HEK293 (cell line): ENCODE measurements around the gene ZNF423.

Experiments
- CTCF ChIA-PET: fragments of 350-600 bp; formaldehyde crosslinking; extraction: SDS; loops from one replicate; lab custom pipeline; 2021; ENCODE audit warnings: antibody characterized with exemption; lab: Yijun Ruan, JAX
- POLR2A ChIA-PET: fragments of 300-600 bp; formaldehyde crosslinking; extraction: SDS; loops from one replicate; lab custom pipeline; 2020; ENCODE audit warnings: antibody characterized with exemption, inconsistent platforms; lab: Yijun Ruan, JAX
- H3K27ac ChIP-seq: fragments of 200-500 bp; sonication (Bioruptor generic); 2 replicates; pipeline ENCODE4 v1.5.1; 2014; ENCODE audit warnings: low read depth, low read length, control low read depth, inconsistent platforms; ENCODE audit errors: extremely low read depth
- H3K36me3 ChIP-seq, 2 experiments: fragments of 200-500 bp in 1 of 2; sonication (Bioruptor generic) in 1 of 2; 1 replicate in 1 of 2; 2 replicates in 1 of 2; pipeline ENCODE4 v1.5.1; 2014 to 2017; ENCODE audit warnings: inconsistent platforms in 2 of 2, low read length in 2 of 2; ENCODE audit not compliant: control insufficient read depth in 2 of 2, insufficient read depth in 1 of 2
- H3K4me1 ChIP-seq: fragments of 200-500 bp; sonication (Bioruptor generic); 2 replicates; pipeline ENCODE4 v1.5.1; 2014; ENCODE audit warnings: mild to moderate bottlenecking, low read length, inconsistent platforms; ENCODE audit not compliant: control insufficient read depth, insufficient read depth
- H3K4me3 ChIP-seq: 2 replicates; pipeline ENCODE4 v1.5.1; 2011; ENCODE audit warnings: low read depth, mild to moderate bottlenecking, control low read depth, low read length, moderate library complexity
- H3K9me3 ChIP-seq: fragments of 200-500 bp; sonication (Bioruptor generic); 2 replicates; pipeline ENCODE4 v1.5.1; 2014; ENCODE audit warnings: low read depth, low read length, inconsistent platforms; ENCODE audit not compliant: control insufficient read depth, insufficient read depth
- BCL11A ChIP-seq: fragments of 450-650 bp; formaldehyde crosslinking; IDR thresholded peaks from 2 replicates; pipeline ENCODE4 v1.5.1; 2016; ENCODE audit warnings: low read depth, missing biosample characterization, missing genetic modification characterization
- GLIS1 ChIP-seq: fragments of 450-650 bp; formaldehyde crosslinking; IDR thresholded peaks from 2 replicates; pipeline ENCODE4 v1.5.1; 2016; ENCODE audit warnings: missing biosample characterization, missing genetic modification characterization
- GLIS2 ChIP-seq: fragments of 450-650 bp; formaldehyde crosslinking; IDR thresholded peaks from 2 replicates; pipeline ENCODE4 v1.5.1; 2016; ENCODE audit warnings: missing biosample characterization, missing genetic modification characterization
- OVOL3 ChIP-seq: fragments of 450-650 bp; formaldehyde crosslinking; IDR thresholded peaks from 2 replicates; pipeline ENCODE4 v1.5.1; 2016; ENCODE audit warnings: missing biosample characterization, missing genetic modification characterization
- PATZ1 ChIP-seq: fragments of 450-650 bp; formaldehyde crosslinking; IDR thresholded peaks from 2 replicates; pipeline ENCODE4 v1.5.1; 2016; ENCODE audit warnings: missing biosample characterization, missing genetic modification characterization
- RBAK ChIP-seq: fragments of 450-650 bp; formaldehyde crosslinking; IDR thresholded peaks from 2 replicates; pipeline ENCODE4 v1.5.1; 2016; ENCODE audit warnings: missing biosample characterization, missing genetic modification characterization
- ZBTB1 ChIP-seq: fragments of 450-650 bp; formaldehyde crosslinking; IDR thresholded peaks from 2 replicates; pipeline ENCODE4 v1.5.1; 2016; ENCODE audit warnings: missing biosample characterization, missing genetic modification characterization
- ZBTB8A ChIP-seq: fragments of 450-650 bp; formaldehyde crosslinking; IDR thresholded peaks from 2 replicates; pipeline ENCODE4 v1.5.1; 2016; ENCODE audit warnings: missing biosample characterization, missing genetic modification characterization
- ZFHX2 ChIP-seq: fragments of 450-650 bp; formaldehyde crosslinking; conservative IDR thresholded peaks from 2 replicates; pipeline ENCODE4 v1.5.1; 2016; ENCODE audit warnings: missing biosample characterization, missing genetic modification characterization
- ZNF174 ChIP-seq: fragments of 450-650 bp; formaldehyde crosslinking; IDR thresholded peaks from 2 replicates; pipeline ENCODE4 v1.5.0; 2017; ENCODE audit warnings: missing biosample characterization, mild to moderate bottlenecking, missing genetic modification characterization
- ZNF488 ChIP-seq: fragments of 450-650 bp; formaldehyde crosslinking; IDR thresholded peaks from 2 replicates; pipeline ENCODE4 v1.5.1; 2016; ENCODE audit warnings: missing biosample characterization, missing genetic modification characterization
- ZNF544 ChIP-seq: fragments of 450-650 bp; formaldehyde crosslinking; IDR thresholded peaks from 2 replicates; pipeline ENCODE4 v1.5.0; 2017; ENCODE audit warnings: missing biosample characterization, missing genetic modification characterization
- ZNF621 ChIP-seq: fragments of 450-650 bp; formaldehyde crosslinking; IDR thresholded peaks from 2 replicates; pipeline ENCODE4 v1.5.1; 2017; ENCODE audit warnings: missing biosample characterization, missing genetic modification characterization
- ZNF654 ChIP-seq: fragments of 450-650 bp; formaldehyde crosslinking; IDR thresholded peaks from 2 replicates; pipeline ENCODE4 v1.5.1; 2016; ENCODE audit warnings: low read depth, missing biosample characterization, missing genetic modification characterization
- ZNF677 ChIP-seq: fragments of 450-650 bp; IDR thresholded peaks from 2 replicates; pipeline ENCODE4 v1.5.0; 2018; ENCODE audit warnings: missing biosample characterization, mild to moderate bottlenecking, missing genetic modification characterization, moderate library complexity
- ZSCAN5A ChIP-seq: fragments of 450-650 bp; formaldehyde crosslinking; IDR thresholded peaks from 2 replicates; pipeline ENCODE4 v1.5.1; 2016; ENCODE audit warnings: missing biosample characterization, missing genetic modification characterization
- ZXDB ChIP-seq: fragments of 450-650 bp; formaldehyde crosslinking; IDR thresholded peaks from 2 replicates; pipeline ENCODE4 v1.5.1; 2016; ENCODE audit warnings: missing biosample characterization, missing genetic modification characterization
- TF ChIP-seq, protein P1 (sequence below): fragments of 450-650 bp; formaldehyde crosslinking; IDR thresholded peaks from 2 replicates; pipeline ENCODE4; 2016; ENCODE audit warnings: missing biosample characterization, missing genetic modification characterization
- TF ChIP-seq, protein P2 (sequence below): fragments of 450-650 bp; formaldehyde crosslinking; optimal IDR thresholded peaks from 2 replicates; pipeline ENCODE3; 2016; ENCODE audit warnings: missing biosample characterization, mild to moderate bottlenecking, missing genetic modification characterization

The ZNF423 gene

GRCh38 chr16:49653173-49653570, 202.7 kb downstream of the ZNF423 start:
- Histone ChIP-seq H3K27ac (no peak overlapping the region), H3K4me1 (no peaks in the 10 kb centered on the region), H3K36me3 (no peaks in the 10 kb centered on the region), H3K4me3 (no peak overlapping the region), H3K9me3 (no peaks in the 10 kb centered on the region)
- POLR2A ChIA-PET = no interaction called here
- CTCF ChIA-PET = interaction anchor here (1.0 kb wide), 1 partner anchor 98 kb away, joined by 4 read pairs; no protein-coding TSS in a partner anchor
- no peak for TF ChIP-seq GLIS2 (tag by site-specific recombination)
- TF ChIP-seq ZSCAN5A (tag by site-specific recombination) = no peak
- no peak for TF ChIP-seq ZBTB1 (tag by site-specific recombination)
- TF ChIP-seq OVOL3 (tag by site-specific recombination) = no peak
- no peak for TF ChIP-seq ZNF174 (tag by site-specific recombination)
- no peak for TF ChIP-seq ZNF654
- TF ChIP-seq ZNF621 = no peak
- TF ChIP-seq RBAK (tag by site-specific recombination) = no peak
- no peak for TF ChIP-seq GLIS1
- no peak for TF ChIP-seq ZNF488
- TF ChIP-seq BCL11A (tag by site-specific recombination) = no peak
- no peak for TF ChIP-seq ZXDB
- TF ChIP-seq, protein P1, sequence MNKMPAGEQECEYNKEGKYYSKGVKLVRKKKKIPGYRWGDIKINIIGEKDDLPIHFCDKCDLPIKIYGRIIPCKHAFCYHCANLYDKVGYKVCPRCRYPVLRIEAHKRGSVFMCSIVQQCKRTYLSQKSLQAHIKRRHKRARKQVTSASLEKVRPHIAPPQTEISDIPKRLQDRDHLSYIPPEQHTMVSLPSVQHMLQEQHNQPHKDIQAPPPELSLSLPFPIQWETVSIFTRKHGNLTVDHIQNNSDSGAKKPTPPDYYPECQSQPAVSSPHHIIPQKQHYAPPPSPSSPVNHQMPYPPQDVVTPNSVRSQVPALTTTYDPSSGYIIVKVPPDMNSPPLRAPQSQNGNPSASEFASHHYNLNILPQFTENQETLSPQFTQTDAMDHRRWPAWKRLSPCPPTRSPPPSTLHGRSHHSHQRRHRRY (tag by site-specific recombination) = no peak
- TF ChIP-seq ZBTB8A = no peak

DNA sequence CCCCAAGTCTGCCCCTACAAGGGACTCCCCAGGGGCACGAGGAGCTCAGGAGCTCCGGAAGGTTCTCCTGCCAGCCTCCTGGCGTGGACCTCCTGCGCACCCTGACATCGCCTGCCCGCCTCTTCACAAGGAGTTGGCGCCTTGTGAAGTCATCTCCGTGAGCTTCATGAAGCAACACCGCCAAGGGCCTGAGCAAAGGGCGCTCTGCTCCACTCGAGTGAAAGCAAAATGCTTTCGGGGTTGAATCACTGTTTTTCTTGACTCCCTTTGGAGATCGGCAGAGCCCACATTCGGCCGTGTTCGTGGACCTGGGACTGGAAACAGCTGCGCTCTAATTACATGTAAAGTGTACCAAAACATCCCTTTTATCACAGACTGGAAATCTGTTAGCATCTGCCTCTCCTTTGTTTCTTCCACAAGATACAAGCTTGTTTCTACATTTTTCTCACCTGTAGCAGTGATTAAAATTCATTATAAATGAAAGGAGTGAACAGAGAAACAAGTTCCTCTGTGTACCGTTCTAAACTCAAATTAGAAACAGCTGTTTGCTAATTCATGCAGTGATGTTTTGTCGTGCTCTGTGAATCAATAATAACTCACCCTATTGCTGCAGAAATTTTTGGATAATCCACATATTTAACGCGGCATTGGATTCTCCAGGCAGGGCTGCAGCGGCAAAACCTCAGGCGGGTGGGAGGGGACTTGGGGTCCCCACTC, 203.3 kb downstream of the ZNF423 start:
- Histone ChIP-seq H3K9me3 (no peaks in the 10 kb centered on the region), H3K4me1 (no peaks in the 10 kb centered on the region), H3K4me3 (no peak overlapping the region), H3K36me3 (no peaks in the 10 kb centered on the region), H3K27ac (no peak overlapping the region)
- TF ChIP-seq PATZ1 (tag by site-specific recombination) (no peak), ZNF677 (tag by site-specific recombination) (no peak), OVOL3 (tag by site-specific recombination) (no peak), ZNF544 (tag by site-specific recombination) (no peak), ZFHX2 (tag by site-specific recombination) (no peak)
- TF ChIP-seq, protein P2, sequence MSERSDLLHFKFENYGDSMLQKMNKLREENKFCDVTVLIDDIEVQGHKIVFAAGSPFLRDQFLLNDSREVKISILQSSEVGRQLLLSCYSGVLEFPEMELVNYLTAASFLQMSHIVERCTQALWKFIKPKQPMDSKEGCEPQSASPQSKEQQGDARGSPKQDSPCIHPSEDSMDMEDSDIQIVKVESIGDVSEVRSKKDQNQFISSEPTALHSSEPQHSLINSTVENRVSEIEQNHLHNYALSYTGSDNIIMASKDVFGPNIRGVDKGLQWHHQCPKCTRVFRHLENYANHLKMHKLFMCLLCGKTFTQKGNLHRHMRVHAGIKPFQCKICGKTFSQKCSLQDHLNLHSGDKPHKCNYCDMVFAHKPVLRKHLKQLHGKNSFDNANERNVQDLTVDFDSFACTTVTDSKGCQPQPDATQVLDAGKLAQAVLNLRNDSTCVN (tag by site-specific recombination) = no peak
- ChIA-PET CTCF (interaction anchor here (0.7 kb wide), 1 partner anchor 269 kb away, joined by 6 read pairs; no protein-coding TSS in a partner anchor), POLR2A (no interaction called here)
